Measurements from ENCODE around the gene MGMT. TPM values are rescaled to one million over a fixed set of nuclear protein-coding genes. Genes with fewer than 3 reads are reported as not detected.

The MGMT gene
- polyA plus RNA-seq, 12 donors = 11.3 to 18.1 (median 13.5) TPM; not detected in 1

DNA sequence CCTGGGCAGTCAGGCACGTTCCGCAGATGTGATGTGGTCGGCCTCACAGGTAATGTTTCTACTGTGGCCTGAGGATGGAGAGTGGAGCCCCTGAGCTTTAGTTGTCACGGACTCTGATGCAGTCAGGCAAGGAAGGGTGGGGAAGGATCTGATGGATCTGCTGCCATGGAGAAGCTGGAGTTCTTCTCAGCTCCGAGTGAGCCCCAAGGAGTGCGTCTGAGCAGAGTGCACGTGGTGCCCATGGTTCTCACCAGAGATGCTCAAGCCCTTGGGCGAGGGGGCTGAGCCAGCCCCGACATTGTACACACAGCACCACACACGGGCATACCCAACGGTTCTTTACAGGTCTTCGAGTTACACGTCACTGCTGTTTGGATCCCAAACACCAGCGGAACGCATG is 304.5 kb downstream of the MGMT start:
- DNase-seq = no peak

DNA sequence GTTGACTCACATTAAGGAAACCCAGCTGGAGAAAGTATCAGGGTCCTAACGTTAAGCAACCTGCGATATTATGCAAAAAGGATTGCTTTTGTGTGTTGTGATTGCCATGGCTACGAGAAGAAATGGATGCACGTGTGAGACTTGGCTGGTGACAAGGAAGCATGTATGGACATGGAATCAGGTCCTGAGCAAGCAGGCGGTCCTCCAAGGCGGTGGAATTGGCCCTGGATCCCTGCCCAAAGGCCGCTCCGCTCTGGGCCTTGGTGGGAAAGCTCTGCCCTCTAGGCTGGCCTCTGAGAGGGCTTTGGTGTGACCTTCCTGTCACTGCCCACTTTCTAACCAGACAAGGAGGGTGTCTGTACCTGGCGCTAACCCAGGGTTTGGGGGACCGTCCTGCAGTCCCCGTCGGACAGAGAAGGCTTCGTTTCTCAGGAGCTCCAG is 305.0 kb downstream of the MGMT start:
- peak; percentile 48 for DNase-seq

- DNase-seq = no peak
Observed at GRCh38 chr10:129772468-129773358, 305.7 kb downstream of the MGMT start.

GRCh38 chr10:129773359-129773990 is 306.4 kb downstream of the MGMT start:
- no peak for DNase-seq

DNA sequence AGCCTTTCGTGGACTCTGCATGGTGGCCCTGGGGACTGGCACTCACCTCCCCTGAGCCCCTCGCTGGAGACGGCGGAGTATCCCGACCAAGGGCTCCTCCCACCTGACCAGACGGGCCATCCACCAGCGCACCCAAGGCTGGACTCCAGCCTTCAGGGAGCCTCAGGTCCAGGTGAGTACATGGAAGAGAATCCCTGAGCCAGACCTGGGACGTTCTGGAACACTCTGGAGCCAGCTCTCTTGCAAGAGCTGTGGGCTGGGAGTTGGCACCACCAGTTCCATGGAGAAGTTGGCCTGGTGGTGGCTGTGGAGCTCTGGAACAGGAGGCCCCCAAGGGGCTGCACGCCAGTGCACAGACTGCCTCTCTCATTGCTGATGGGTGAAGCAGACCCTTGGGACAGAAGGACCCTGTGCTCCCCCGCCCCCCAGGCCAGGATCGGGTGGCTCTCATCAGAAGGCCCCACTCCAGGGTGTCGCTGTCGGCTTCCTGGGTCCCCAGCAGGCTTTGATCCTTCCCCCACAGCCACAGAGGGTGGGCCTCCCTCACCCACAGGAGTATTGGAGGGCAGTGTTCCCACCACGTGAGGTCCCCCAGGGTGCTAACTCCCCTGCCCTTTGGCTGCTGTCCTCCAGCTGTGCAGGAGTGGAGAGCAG is 307.2 kb downstream of the MGMT start:
- DNase-seq = no peak

GRCh38 chr10:129774736-129775401 is 307.8 kb downstream of the MGMT start:
- DNase-seq = no peak

DNA sequence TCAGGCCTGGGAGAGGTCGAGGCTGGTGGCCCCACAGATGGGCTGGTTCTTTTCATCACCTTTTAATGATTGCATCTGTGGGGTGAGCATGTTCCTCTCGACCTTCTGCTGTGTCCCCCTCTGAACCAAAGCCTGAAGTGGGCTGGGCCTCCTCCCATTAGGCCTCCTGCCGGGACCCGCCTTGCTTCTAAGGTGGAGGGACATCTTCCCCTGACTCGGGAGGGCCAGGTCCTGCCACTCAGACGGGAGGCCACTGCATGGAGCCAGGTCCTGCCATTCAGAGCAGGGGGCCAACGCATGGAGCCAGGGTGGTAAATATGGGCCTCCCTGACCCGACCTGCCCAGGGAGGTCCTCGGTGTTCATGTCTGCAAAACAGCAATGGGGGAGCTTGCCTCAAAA is 308.6 kb downstream of the MGMT start:
- DNase-seq = no peak

- no peak for DNase-seq
Observed at GRCh38 chr10:129777687-129778086, 310.6 kb downstream of the MGMT start.

DNA sequence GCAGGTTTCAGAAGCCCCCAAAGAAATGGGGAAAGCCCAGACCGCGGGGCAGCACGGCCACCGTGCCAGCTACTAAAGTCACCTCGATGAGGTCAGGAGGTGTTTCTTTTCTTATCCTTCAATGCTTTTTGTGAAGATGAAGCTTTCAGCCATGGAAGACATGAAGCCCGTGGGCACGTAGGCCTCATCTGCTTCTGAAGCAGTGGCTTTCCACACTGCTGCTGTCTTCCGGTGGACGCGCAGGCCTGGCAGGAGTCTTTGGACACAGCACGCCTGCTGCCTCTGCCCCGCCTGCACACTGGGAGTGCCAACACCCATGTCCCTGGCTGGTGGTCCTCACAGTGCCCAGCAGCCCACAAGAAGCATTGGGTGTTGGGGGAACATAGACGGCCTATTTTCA is 311.5 kb downstream of the MGMT start:
- DNase-seq = no peak

DNA sequence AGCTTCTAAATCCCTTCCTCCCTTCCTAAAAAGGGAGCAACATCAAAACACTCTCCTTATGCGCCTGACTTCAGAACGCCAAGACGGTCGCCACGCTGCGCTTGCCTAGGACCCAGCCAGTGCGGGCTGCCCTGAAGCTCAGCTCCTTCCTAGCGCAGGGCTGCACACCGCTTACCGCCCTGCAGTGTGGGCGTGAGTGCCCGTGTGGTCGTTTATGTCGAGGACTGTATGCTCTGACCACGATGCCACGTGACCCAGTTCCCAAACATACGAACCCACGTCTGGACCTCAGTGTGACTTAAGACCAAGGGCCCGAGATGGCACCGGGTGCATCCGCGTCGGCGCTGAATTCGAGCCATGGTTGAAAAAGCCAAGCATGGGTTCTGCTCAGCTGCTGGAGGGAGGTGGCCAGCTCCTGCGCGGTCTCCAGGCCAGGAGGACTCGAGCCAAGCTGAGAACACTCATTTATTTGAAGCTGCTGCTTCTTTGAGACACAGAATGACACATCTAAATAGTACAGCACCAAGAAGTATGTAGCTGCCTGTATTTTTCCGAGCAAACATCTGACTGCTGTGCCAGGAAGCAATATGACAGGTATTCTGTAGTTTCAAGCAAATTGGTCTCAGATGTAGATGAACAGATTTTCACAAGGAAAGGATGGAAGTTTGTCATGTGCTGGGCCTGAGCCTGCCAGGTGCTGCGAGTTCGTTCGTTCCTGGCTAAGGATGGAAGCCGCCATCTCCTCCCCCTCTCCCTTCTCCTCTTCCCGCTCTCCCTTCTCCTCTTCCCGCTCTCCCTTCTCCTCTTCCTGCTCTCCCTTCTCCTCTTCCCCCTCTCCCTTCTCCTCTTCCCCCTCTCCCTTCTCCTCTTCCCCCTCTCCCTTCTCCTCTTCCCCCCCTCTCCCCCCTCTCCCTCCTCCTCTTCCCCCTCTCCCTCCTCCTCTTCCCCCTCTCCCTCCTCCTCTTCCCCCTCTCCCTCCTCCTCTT is 312.4 kb downstream of the MGMT start:
- DNase-seq = peak; percentile 56

DNA sequence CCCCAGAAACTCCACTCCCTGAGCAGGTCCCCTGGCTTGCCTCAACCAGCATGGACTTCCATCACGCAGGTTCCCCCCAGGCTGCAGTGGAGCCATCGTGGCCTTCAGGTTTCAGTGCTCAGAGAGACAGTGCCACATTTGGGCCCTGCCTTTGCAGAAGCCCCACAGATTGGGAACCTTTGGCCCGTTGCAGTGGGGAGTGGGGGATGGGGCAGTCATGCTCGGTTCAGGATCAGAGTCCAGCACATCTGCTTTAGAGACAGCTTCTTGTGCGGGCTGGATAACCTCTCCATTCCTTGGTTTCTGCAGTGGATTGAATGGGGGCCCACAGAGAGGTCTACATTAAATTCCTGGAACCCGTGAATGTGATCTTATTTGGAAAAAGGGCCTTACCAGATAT is 313.2 kb downstream of the MGMT start:
- peak; percentile 48 for DNase-seq

GRCh38 chr10:129780901-129781795 is 314.1 kb downstream of the MGMT start:
- no peak for DNase-seq

- no peak for DNase-seq
Observed at GRCh38 chr10:129784291-129784690, 317.2 kb downstream of the MGMT start.

GRCh38 chr10:129784891-129785290 is 317.9 kb downstream of the MGMT start:
- no peak for DNase-seq

GRCh38 chr10:129785536-129785981 is 318.5 kb downstream of the MGMT start:
- DNase-seq = no peak

GRCh38 chr10:129786216-129786615 is 319.2 kb downstream of the MGMT start:
- no peak for DNase-seq

DNA sequence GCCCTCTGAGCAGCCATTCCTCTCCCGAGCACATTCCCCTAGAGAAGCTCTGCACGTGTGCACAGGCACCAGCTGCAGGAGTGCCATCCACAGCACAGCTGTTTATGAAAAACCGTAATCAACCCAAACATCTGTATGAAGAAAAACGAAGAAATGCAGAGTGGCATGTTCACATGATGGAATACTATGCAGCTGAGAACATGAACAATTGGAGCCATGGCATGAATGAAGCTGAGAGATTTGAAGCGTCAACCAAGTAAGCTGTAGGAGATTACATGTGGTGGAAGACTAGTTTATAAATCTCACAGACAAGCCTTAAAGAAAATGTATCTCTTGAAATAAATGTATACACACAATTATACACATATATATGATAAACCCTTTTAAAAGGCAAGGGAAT is 320.5 kb downstream of the MGMT start:
- DNase-seq = no peak

DNA sequence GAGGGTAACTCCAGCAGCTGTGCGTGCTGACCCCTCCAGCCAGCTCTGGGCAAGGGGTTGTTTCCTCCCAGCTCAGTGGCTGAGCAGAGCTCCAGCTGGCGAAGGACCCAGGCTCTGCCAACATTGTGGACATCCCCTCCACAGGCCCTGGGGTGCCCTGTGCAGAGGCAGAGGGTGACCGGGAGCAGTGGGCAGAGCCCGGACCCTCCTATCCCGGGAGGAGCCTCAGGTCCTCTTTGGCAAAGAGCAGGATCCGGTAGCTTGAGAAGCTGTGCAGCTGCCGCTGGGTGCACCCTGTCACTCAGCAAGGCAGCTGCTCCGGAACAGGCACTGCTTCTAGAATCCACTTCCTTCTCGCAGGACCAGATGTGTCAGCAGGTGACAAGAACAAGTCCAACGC is 321.2 kb downstream of the MGMT start:
- DNase-seq = peak; percentile 31

DNA sequence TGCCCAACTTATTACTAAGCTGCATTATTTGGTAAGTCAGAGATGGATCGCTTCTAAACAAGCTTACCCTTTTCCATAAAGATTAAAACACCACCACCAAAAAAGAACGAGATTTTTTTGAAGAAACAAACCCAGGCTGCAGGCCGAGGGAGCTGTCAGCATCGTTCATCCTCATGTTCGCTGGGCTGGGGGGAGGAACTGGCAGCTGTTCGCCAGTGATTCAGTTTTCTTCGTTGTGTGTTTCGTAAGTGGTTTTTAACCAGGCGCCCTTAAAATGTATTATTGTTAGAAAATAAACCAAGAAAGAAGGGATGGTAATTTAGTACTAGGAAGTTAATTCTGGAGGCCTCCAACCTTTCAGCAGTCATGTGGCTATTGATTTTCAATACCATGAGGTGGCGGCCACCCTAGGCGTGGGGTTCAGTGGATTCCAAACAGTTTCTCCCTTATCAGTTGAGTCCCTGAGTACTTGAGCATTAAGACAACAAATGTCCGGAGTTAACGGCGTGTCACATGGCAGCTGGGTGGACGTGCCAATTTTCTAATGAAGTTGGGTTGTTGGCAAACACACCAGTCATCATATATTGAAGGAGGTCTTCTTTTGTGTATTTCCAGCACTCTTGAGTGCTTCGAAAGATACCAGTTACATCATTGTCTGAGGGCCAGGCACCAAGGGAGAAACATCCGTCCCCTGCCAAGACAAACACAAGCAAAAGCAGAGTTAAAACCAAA is 323.8 kb downstream of the MGMT start:
- DNase-seq = no peak
